ENCODE results near the gene CENPL.

GRCh38 chr1:173867141-173867752 lies 42.6 kb upstream of the CENPL start:
- no peak for TF ChIP-seq POLR2A (IDR thresholded peaks at IDR 0.05; ENCODE audit: low read depth, low read length)
- TF ChIP-seq CTCF (conservative IDR thresholded peaks at IDR 0.05; ENCODE audit: low read depth, low read length) = no peak
- no peak for TF ChIP-seq RAD21 (IDR thresholded peaks at IDR 0.05; ENCODE audit: low read length)
- no peak for TF ChIP-seq MAZ (IDR thresholded peaks at IDR 0.05; ENCODE audit: borderline replicate concordance, low read depth, low read length)
- no peak for TF ChIP-seq ELK1 (IDR thresholded peaks at IDR 0.05; ENCODE audit: borderline replicate concordance, low read depth, low read length)
- TF ChIP-seq RCOR1 (IDR thresholded peaks at IDR 0.05; ENCODE audit: insufficient replicate concordance, low read length) = no peak
- no peak for TF ChIP-seq CHD1 (IDR thresholded peaks at IDR 0.05; ENCODE audit: low read depth, low read length)
- no peak for TF ChIP-seq RFX5 (IDR thresholded peaks at IDR 0.05; ENCODE audit: low read depth, low read length)
- no peak for TF ChIP-seq CEBPB (IDR thresholded peaks at IDR 0.05; ENCODE audit: low read depth, low read length)
- TF ChIP-seq USF2 (IDR thresholded peaks at IDR 0.05; ENCODE audit: low read depth, low read length) = no peak
